HG03060 (cell line): ENCODE measurements around the gene MOXD1.

Source experiments
- ATAC-seq: cut with Tn5 transposase; IDR thresholded peaks from one replicate; pipeline ENCODE4 v1.9.1; 2021; ENCODE audit warnings: low read depth, moderate number of reproducible peaks; ENCODE audit not compliant: unreplicated experiment

MOXD1 gene

DNA sequence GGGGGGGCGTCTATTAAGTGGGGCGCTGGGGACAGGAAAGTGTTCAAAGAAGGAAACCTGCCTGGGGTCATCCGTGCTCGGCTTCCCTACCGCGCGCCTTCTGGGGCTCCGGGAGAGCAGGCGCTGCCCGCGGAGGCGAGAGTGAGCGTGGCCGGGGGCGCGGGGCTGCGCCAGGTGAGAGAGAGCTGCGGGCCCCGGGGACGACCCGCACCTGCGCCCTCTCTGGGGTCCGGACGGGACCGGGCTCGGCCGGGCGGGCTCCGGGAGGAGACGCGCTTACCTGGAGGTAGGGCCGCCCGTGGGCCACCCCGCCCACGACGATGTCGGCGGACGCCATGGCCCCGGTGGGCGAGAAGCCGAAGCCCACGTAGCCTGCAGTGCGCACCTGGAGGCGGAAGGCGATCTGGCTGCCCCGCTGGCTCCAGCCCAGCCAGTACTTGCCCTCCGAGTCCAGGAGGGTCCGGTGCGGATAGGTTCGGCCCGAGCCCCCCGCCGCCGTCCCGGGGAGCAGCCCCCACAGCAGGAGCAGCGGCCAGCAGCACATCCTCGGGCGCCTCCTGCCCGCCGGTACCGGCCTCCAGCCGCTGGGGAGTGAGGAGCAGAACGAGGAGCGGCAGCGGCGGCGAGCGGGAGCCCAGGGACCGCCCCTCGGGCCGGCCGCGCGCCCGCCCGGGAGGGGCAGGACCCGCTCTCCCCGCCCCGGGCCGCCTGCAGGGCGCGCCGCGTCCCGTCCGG, at the start of gene MOXD1:
Gene MOXD1, minus strand, starts transcription at position 593 of the 735 bp plus-strand sequence. Its CDS starts 49 bp downstream, at position 544.
- no peak for ATAC-seq

DNA sequence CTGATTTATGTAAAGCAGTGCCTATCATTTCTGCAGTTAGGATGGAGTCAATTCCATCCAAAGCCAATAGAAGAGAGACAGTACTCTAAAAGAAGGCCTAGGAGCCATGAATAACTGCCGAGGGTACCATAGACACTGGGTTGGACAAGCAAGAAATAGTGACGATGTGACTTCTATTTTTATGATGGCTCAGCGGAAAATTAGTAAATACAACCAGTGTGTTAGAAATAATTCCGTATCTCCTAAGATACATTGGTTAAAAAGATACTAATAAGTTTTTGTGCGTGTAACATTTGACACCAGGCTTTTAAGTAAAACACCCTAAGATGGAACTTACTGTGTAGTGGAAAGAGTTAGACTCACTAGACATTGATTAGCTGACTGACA, 45.6 kb upstream of the MOXD1 start:
- no peak for ATAC-seq

DNA sequence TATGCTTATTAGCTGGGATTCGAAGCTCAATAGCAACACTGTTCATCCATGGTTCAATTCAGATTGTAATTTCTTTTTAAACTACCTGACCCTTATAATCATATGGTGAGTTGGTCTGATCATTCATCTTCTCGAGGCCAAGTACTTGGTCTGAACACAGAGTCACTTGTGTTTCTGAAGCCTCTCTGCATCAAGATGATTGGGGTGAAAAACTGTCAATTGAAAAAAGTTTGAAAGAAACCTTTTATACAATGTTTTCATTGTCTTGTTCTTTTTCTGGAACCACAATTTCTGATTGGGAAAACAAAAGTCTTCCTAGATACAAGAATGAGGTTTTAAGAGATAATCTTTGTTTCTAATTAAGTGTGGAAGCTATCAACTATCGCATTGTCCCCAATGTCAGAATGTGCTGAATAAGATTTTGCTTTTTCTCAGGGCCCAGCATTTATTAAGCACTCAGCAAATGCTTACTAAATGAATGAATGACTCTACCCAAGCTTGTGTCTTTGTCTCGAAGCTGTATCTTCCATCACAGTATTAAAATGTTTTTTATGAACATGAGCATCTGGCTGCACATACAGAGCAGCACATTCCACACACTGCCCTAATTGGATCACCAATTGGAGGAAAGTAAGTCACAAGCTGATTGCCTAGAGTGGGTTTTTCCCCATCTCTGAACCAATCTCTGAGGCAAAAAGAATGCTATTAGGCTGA, 45.0 kb upstream of the MOXD1 start:
- no peak for ATAC-seq

GRCh38 chr6:132445201-132445951, 44.1 kb upstream of the MOXD1 start:
- no peak for ATAC-seq

DNA sequence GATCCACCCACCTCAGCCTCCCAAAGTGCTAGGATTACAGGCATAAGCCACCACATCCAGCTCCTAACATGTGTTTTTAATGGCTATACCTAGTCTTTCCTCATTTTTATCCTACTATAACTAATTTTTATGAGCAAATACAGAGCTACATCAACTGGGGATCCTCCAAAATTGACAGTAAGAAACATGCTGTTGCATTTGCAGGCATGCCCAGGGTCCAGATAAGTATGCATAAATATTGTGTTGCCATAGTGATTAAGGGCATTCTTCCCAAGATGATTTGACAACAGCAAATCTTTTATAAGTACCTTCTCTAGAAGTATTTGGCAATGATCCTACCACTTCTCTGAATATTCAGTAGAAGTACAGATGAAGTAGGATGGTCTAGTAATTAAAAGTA, 41.9 kb upstream of the MOXD1 start:
- ATAC-seq: no peak

GRCh38 chr6:132430110-132430509, 28.8 kb upstream of the MOXD1 start:
- no peak for ATAC-seq

- no peak for ATAC-seq
Observed at GRCh38 chr6:132425176-132425575, 23.9 kb upstream of the MOXD1 start.

DNA sequence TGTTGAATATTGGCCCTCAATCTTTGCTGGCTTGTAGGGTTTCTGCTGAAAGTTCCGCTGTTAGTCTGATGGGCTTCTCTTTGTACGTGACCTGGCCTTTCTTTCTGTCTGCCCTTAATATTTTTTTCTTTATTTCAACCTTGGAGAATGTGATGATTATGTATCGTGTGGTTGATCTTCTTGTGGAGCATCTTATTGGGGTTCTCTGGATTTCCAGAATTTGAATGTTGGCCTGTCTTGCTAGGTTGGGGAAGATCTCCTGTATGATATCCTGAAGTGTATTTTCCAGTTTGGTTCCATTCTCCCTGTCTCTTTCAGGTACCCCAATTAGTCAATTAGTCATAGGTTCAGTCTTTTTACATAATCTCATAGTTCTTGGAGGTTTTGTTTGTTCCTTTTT, 22.6 kb upstream of the MOXD1 start:
- no peak for ATAC-seq

DNA sequence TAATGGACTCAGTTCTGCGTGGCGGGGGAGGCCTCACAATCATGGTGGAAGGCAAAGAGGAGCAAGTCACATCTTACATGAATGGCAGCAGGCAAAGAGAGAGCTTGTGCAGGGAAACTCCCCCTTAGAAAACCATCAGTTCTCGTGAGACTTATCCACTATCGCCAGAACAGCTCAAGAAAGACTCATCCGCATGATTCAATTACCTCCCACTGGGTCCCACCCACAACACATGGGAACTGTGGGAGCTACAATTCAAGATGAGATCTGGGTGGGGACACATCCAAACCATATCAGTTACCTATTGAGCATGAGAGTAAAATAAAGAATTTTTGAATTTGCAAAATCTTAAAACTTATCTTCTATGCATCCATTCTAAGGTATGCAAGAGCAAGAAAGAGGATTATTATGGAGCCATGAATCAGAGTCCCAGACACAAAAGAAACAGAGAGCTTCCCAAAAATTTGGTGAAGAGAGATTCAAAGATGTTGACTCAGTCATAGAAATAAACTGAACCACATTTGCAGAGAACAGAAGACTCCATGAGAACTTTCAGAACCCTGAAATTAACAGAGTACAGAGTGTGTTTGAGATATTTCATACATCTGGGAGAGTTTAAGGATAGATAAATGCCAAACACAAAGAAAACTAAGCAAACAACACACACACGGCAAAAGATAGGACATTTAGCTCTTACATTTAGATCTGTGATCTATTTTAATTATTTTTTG, 17.1 kb upstream of the MOXD1 start:
- ATAC-seq: no peak

GRCh38 chr6:132414761-132415160, 13.5 kb upstream of the MOXD1 start:
- no peak for ATAC-seq

GRCh38 chr6:132414322-132414721, 13.0 kb upstream of the MOXD1 start:
- ATAC-seq: no peak

DNA sequence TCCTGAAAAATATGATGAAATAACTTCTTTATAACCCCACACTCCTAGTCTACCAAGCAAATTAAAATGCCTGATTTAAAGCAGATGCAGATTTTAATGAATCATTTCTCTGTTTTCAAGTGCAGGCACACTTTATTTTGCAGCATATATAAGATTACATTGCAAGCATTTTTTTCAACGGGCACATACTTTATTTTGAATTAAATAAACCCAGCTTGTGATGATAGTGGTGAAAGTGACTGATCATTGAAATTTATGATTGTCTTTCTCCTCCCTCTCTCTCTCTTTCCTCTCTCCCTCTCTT, 12.2 kb upstream of the MOXD1 start:
- no peak for ATAC-seq

DNA sequence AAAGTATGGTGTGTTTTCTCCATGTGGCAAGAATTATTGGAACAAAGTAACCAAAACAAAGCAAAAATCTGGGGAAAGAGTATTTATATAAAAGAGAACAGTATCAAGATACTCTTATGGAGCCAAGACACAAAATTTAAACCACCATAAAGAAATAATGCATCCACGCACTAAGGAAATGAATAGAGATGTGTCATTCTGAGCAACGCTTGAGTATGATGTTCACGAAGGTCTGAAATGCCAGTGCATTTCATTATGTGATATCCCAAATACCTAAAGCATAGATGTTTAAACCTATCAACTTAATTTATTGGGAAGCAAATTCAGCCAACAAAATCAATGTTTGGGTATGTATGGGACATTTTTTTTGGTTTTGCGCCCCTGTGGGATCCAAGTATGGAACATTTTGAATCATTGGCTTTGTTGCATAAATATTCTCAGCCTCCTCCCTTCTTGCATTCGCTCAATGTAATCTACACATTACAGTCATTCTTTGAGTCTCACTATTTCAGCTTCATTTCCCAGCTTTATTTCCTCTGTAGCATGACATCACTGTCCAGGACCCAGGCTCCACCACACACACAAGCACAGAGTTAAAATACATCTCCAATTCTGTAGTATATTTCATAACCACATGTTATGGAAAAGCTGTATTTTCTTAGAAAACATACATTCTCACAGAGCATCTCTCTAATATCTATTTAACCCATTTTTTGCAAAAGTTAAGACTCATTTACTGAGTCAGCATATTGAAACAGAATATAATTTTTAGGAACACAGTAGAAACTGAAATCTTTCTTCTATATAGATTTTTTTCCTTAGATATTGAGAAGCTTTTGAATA, 11.6 kb upstream of the MOXD1 start:
- ATAC-seq: no peak

DNA sequence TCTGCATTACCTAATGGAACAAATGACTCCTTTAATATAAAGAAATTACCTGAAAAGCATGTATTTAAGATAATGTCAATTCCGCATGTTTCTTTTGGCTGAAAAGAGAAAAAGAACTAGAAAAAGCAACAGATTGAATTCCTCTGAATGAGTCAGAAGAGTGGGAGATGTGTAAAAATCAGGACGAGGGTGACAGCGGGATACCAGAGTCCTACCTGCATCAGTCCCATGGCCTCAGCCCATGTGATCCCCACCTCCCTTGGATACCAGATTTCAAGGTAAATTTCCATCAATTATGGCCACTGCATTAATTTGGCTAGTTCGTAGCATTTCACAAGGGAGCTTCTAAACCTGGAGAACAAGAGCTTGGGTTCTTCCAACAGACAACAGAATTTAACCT, 10.0 kb upstream of the MOXD1 start:
- ATAC-seq: no peak

GRCh38 chr6:132410830-132411229, 9.6 kb upstream of the MOXD1 start:
- no peak for ATAC-seq

GRCh38 chr6:132405143-132405915, 4.1 kb upstream of the MOXD1 start:
- ATAC-seq: peak; percentile 68

GRCh38 chr6:132404736-132405135, 3.5 kb upstream of the MOXD1 start:
- peak; percentile 2 for ATAC-seq

DNA sequence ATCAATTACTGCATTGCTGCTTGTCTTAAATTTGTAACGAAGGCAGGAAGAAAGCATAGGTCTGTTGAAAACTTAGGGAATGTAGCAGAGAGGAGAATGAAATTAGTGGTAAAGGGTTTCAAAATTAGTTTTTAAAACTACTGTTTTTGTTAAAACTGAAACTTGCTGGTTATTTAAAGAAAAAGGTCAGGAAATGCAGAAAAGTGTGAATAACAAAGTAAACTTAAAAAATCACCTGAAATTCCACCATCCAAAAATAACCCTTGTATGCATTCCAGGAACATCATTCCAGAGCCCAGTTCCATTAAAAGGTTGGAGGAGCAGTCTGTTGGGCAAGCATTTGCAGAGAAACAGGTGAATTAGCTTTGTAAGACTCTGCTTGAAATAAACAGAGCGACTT, 3.1 kb upstream of the MOXD1 start:
- no peak for ATAC-seq

- ATAC-seq: no peak
Observed at GRCh38 chr6:132401618-132402285, 477 bp upstream of the MOXD1 start.
